IPS DF 6.9 (cell line): ENCODE measurements around the gene SPAG8.

Experiments used
- DNase-seq: peaks from one replicate; pipeline ENCODE4 v3.0.0-alpha.2; 2013; ENCODE audit warnings: low read depth, low spot score
- H3K27ac ChIP-seq: one replicate; pipeline ENCODE4 v1.5.1; 2013; ENCODE audit warnings: low read length, control low read depth
- H3K27me3 ChIP-seq: 2 replicates; pipeline ENCODE4 v1.6.1; 2013; ENCODE audit warnings: mild to moderate bottlenecking, low read length; ENCODE audit not compliant: control insufficient read depth, insufficient read depth
- H3K36me3 ChIP-seq: 2 replicates; pipeline ENCODE4 v1.6.1; 2013; ENCODE audit warnings: low read length; ENCODE audit not compliant: control insufficient read depth, insufficient read depth
- H3K4me1 ChIP-seq: 2 replicates; pipeline ENCODE4 v1.6.1; 2013; ENCODE audit warnings: low read length; ENCODE audit not compliant: control insufficient read depth, insufficient read depth
- H3K4me3 ChIP-seq: 2 replicates; pipeline ENCODE4 v1.5.1; 2013; ENCODE audit warnings: mild to moderate bottlenecking, low read length
- H3K9me3 ChIP-seq: 2 replicates; pipeline ENCODE4 v1.6.1; 2013; ENCODE audit warnings: low read length, inconsistent platforms; ENCODE audit not compliant: control insufficient read depth, insufficient read depth
- WGBS: extraction: QIAGEN DNeasy Blood & Tissue Kit; methylation state at CpG from one replicate; pipeline ENCODE4 v1.1.7; 2013; ENCODE audit warnings: mixed read lengths, missing lambda C conversion rate; ENCODE audit not compliant: insufficient read length, insufficient coverage; 5-methylcytosine and 5-hydroxymethylcytosine counted together

The SPAG8 gene

DNA sequence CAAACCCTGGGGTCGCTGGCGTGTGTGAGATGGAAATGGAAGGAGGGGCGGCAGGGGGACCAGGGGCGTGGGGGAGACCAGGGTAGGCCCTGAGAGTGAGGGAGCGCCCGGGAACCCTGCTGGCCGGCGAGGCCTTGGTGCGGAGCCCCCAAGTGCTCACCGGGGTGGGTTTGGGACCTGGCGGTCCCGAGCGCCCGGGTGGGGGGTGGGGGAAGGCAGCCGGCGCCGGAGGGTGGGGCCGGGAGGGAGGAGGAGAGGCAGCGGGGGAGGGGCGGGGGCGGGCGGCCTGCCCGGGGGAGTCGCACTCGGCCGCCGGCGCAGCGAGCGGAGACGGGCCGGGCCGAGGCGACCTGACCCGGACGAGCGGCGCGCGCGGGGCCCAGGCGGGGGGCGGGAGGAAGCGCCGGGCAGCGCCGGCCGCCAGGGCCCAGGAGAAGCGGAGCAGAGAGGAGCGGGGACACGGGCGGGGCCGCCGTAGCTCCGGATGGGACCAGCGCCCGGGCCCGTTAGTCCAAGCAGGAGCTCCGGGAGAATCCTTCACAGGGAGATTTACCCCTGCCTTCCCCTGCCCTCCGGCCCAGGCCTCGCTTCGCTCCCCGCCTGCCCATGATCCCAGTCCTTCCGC is 20.7 kb downstream of the SPAG8 start, which contains the start of gene NPR2:
Gene NPR2 (plus strand): TSS at position 295 of the 625 bp plus-strand sequence. CDS start 818 bp downstream, outside the sequence.
- H3K27ac ChIP-seq: no peak within 1 kb of the TSS
- H3K36me3 ChIP-seq: no peaks in the 10 kb centered on the region
- H3K27me3 ChIP-seq: no peaks in the 10 kb centered on the region
- peaks cover 5% of the 10 kb centered on the region for H3K4me1 ChIP-seq
- no peak for DNase-seq
- H3K4me3 ChIP-seq: peak within 1 kb of the TSS; percentile 42; the same call in 1 of the 2 replicates
- WGBS: no CpG with 5 or more reads among the region's 64 CpGs
- no peaks in the 10 kb centered on the region for H3K9me3 ChIP-seq

GRCh38 chr9:35790385-35791296 is 21.4 kb downstream of the SPAG8 start:
- DNase-seq: peak; percentile 78
- WGBS: no CpG with 5 or more reads among the region's 37 CpGs
- Histone ChIP-seq H3K4me3 (peak overlapping the region; percentile 42; the same call in 1 of the 2 replicates), H3K4me1 (peaks cover 5% of the 10 kb centered on the region), H3K36me3 (no peaks in the 10 kb centered on the region), H3K27ac (no peak overlapping the region), H3K27me3 (no peaks in the 10 kb centered on the region), H3K9me3 (no peaks in the 10 kb centered on the region)

DNA sequence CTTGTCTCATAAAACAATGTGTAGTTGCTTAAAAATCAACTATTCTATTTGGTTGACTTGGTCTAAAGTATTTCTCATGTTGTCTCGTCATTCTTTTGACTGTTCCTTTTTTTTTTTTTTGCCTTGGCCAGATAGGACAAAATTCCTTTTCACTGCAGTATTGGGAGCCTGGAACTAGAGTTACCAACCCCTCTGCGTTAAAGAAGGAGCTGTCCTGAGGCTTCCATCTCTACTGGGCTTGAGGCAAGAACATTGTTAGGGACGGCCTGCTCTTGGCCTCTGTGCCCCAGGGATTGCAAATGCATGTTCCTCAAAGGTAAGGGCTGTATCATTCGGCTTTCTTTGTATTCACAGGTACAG is 22.1 kb downstream of the SPAG8 start:
- Histone ChIP-seq H3K4me1 (peaks cover 5% of the 10 kb centered on the region), H3K4me3 (no peak overlapping the region), H3K36me3 (no peaks in the 10 kb centered on the region), H3K9me3 (no peaks in the 10 kb centered on the region), H3K27me3 (no peaks in the 10 kb centered on the region), H3K27ac (no peak overlapping the region)
- WGBS: no CpG with 5 or more reads among the region's 4 CpGs
- DNase-seq: no peak

DNA sequence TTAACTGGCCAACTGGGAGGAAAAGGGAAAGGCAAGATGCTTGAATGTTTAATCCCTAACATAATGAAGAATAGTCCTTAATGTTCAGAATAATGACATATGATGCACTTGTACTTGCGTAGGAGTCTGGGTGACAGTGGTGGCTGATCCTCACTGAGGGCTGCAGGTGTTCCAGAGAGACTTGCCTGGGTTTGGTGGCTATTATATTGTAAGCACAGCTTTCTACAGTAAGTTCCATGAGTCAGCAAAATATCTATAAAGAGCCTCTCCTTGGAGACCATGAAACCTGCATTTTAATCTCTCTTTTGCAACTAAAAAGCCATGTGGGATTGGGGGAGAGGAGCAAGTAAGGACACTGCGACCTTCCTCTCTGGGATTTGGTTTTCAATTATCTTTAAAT is 22.5 kb downstream of the SPAG8 start:
- Histone ChIP-seq H3K9me3 (no peaks in the 10 kb centered on the region), H3K27ac (no peak overlapping the region), H3K4me3 (no peak overlapping the region), H3K27me3 (no peaks in the 10 kb centered on the region), H3K36me3 (no peaks in the 10 kb centered on the region), H3K4me1 (peaks cover 5% of the 10 kb centered on the region)
- DNase-seq: no peak
- no CpG with 5 or more reads among the region's 2 CpGs for WGBS

GRCh38 chr9:35783418-35783817 is 28.6 kb downstream of the SPAG8 start:
- Histone ChIP-seq H3K27me3 (no peaks in the 10 kb centered on the region), H3K27ac (no peak overlapping the region), H3K4me1 (no peaks in the 10 kb centered on the region), H3K9me3 (no peaks in the 10 kb centered on the region), H3K36me3 (no peaks in the 10 kb centered on the region), H3K4me3 (no peak overlapping the region)
- DNase-seq: no peak

DNA sequence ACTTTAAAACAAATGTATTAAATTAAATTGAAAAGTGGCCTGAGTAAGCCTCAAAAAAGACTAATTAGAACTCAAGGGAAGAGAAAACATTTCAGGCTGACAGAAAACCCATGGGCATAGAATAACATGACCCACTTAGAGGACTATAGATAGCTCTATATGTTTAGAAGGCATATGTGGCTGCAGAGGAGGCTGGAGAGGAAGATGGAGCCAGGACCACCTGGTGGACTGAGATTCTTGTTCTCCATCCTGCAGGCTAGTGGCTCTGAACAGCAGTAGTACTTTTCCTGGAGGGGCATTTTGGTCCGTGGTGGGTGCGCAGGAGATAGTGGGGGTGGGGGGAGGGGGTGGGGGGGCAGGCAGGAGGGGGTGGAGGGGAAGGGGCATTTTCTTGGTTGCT is 31.0 kb downstream of the SPAG8 start:
- Histone ChIP-seq H3K36me3 (no peaks in the 10 kb centered on the region), H3K4me1 (no peaks in the 10 kb centered on the region), H3K27ac (no peak overlapping the region), H3K4me3 (no peak overlapping the region), H3K9me3 (no peaks in the 10 kb centered on the region), H3K27me3 (no peaks in the 10 kb centered on the region)
- DNase-seq: no peak
- WGBS: no CpG with 5 or more reads among the region's 2 CpGs

GRCh38 chr9:35778496-35778895 is 33.6 kb downstream of the SPAG8 start:
- WGBS: no CpG with 5 or more reads among the region's 3 CpGs
- Histone ChIP-seq H3K27me3 (no peaks in the 10 kb centered on the region), H3K27ac (no peak overlapping the region), H3K4me1 (peaks cover 3% of the 10 kb centered on the region), H3K4me3 (no peak overlapping the region), H3K36me3 (no peaks in the 10 kb centered on the region), H3K9me3 (no peaks in the 10 kb centered on the region)
- DNase-seq: no peak

- no peak for DNase-seq
- WGBS: no CpG with 5 or more reads among the region's 4 CpGs
- Histone ChIP-seq H3K27me3 (no peaks in the 10 kb centered on the region), H3K4me1 (peaks cover 3% of the 10 kb centered on the region), H3K4me3 (no peak overlapping the region), H3K36me3 (no peaks in the 10 kb centered on the region), H3K27ac (no peak overlapping the region), H3K9me3 (no peaks in the 10 kb centered on the region)
Observed at GRCh38 chr9:35776018-35776417, 36.0 kb downstream of the SPAG8 start.

GRCh38 chr9:35774907-35775635 is 37.0 kb downstream of the SPAG8 start:
- H3K4me3 ChIP-seq: no peak overlapping the region
- no peak overlapping the region for H3K27ac ChIP-seq

DNA sequence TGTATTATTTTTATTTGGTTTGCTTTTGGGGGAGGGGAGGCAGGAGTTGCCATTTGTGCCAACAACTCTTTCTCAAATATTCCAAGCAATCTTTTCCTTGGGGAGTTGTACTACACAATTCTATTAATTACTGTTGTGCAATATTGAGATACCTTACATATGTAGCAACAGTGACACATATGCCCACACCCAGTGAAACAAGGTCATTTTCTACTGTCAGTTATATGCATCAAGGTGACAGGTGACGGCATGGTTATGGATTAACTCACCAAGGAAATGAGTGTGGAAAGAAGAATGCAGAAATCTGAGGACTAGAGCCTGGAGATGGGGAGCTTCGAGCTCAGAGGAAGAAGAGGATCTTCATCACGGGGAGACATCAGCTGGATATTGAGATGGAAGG is 40.1 kb downstream of the SPAG8 start:
- H3K27me3 ChIP-seq: no peaks in the 10 kb centered on the region
- no peaks in the 10 kb centered on the region for H3K9me3 ChIP-seq
- H3K27ac ChIP-seq: no peak overlapping the region
- peaks cover 5% of the 10 kb centered on the region for H3K4me1 ChIP-seq
- no peak overlapping the region for H3K4me3 ChIP-seq
- H3K36me3 ChIP-seq: no peaks in the 10 kb centered on the region
- DNase-seq: no peak
- WGBS: no CpG with 5 or more reads among the region's 3 CpGs

More at GRCh38 chr9:35774907-35775635, 37.0 kb downstream of the SPAG8 start:
- peaks cover 3% of the 10 kb centered on the region for H3K4me1 ChIP-seq
- WGBS: no CpG with 5 or more reads among the region's 7 CpGs
- H3K36me3 ChIP-seq: no peaks in the 10 kb centered on the region
- H3K9me3 ChIP-seq: no peaks in the 10 kb centered on the region
- no peak for DNase-seq
- H3K27me3 ChIP-seq: no peaks in the 10 kb centered on the region
